Anterior cingulate cortex (tissue), 58 donors: ENCODE measurements around the gene NXPE2.

ENCODE experiments used
- DNase-seq, 58 donors: peaks; one replicate each; lab custom pipeline; 2025; lab: John Stamatoyannopoulos, UW

Gene NXPE2

GRCh38 chr11:114738954-114739353, 60.6 kb downstream of the NXPE2 start:
- DNase-seq, result peak in 16 of 58 donors; percentile 0 to 19 (median 4)

GRCh38 chr11:114745150-114745671, 66.9 kb downstream of the NXPE2 start:
- DNase-seq, result no peak

- DNase-seq, result no peak
Observed at GRCh38 chr11:114746013-114746412, 67.7 kb downstream of the NXPE2 start.
